Measurements from ENCODE around the gene DAB1. TPM values are rescaled to one million over a fixed set of nuclear protein-coding genes. Genes with fewer than 3 reads are reported as not detected.

The DAB1 gene
- total and polyA plus RNA-seq, 2 of the 8 experiments (the other 6 are each of a cell fraction or from before 2014, with no cell fraction given) = 4.4 to 11.8 TPM

DNA sequence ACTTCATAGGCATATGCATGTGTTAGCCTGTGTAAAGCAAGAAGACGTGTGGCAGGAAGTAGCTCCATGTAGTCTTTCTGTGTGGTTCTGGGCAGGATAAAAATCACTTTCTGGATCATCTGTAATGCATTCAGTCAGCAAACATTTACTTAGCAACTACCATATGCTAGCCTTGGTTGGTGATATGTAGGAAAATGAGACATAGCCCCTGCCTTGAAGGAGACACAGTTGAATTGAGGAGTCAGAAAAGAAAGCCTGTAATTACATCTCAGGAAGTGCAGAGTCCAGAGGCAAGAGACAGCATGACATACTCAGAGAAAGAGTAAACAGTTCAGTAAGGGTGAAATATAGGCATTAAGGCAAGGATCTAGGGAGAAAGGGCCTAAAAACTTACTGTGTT is 38.5 kb downstream of the DAB1 start:
- Histone ChIP-seq H3K27me3 (replicated peaks in 1 of 4; ENCODE audit: control insufficient read depth in 3 of 4, extremely low read depth in 1 of 4, insufficient read depth in 3 of 4, low read length in 3 of 4) (no peaks in the 10 kb centered on the region), H4K8ac (ENCODE audit: extremely low read depth, insufficient read depth, low read length) (no peak overlapping the region), H2BK15ac (ENCODE audit: low read length) (no peak overlapping the region), H4K5ac (ENCODE audit: insufficient read length, low read depth, low read length) (no peak overlapping the region), H2AFZ (ENCODE audit: low read length) (no peak overlapping the region), H2BK5ac (ENCODE audit: low read depth, low read length) (no peak overlapping the region), H3K4ac (replicated peaks; ENCODE audit: insufficient read length, low read depth, low read length) (no peak overlapping the region), H3K4me3 (ENCODE audit: extremely low read depth in 1 of 4, insufficient read depth in 2 of 4, low read depth in 3 of 4, low read length in 4 of 4) (no peak overlapping the region), H3K23ac (ENCODE audit: insufficient read length) (no peak overlapping the region), H3K36me3 (ENCODE audit: control insufficient read depth in 2 of 4, insufficient read depth in 4 of 4, low read length in 3 of 4) (no peaks in the 10 kb centered on the region), H3K79me2 (ENCODE audit: control insufficient read depth in 1 of 2, insufficient read depth in 2 of 2, low read length in 2 of 2) (no peaks in the 10 kb centered on the region), H4K91ac (replicated peaks; ENCODE audit: insufficient read length, low read length) (no peak overlapping the region), H3K4me1 (replicated peaks in 1 of 4; ENCODE audit: control insufficient read depth in 3 of 4, insufficient read depth in 4 of 4, low read length in 3 of 4) (no peaks in the 10 kb centered on the region), H2BK12ac (ENCODE audit: low read depth, low read length) (no peak overlapping the region), H3K9me3 (ENCODE audit: insufficient read depth in 2 of 2, low read depth in 1 of 2, low read length in 1 of 2) (no peaks in the 10 kb centered on the region), H2BK120ac (replicated peaks; ENCODE audit: low read depth, low read length) (no peak overlapping the region), H3K79me1 (ENCODE audit: low read depth, low read length) (no peaks in the 10 kb centered on the region), H3K9ac (replicated peaks in 1 of 4; ENCODE audit: extremely low read depth in 1 of 4, low read depth in 3 of 4, low read length in 3 of 4) (no peak overlapping the region), H4K20me1 (replicated peaks in 1 of 2; ENCODE audit: control insufficient read depth in 1 of 2, insufficient read depth in 2 of 2, low read length in 2 of 2) (no peaks in the 10 kb centered on the region), H3K56ac (replicated peaks; ENCODE audit: insufficient read length, low read depth, low read length) (no peak overlapping the region), H3K27ac (ENCODE audit: low read depth, low read length) (no peak overlapping the region), H3K18ac (ENCODE audit: extremely low read depth, low read length) (no peak overlapping the region), H3K14ac (ENCODE audit: insufficient read length) (no peak overlapping the region), H3K4me2 (ENCODE audit: insufficient read depth in 1 of 2, low read depth in 2 of 2, low read length in 2 of 2) (no peak overlapping the region), H2AK5ac (ENCODE audit: low read depth, low read length) (no peak overlapping the region), H3K23me2 (ENCODE audit: low read depth, low read length) (no peaks in the 10 kb centered on the region), H2BK20ac (ENCODE audit: low read length) (no peak overlapping the region)
- FAIRE-seq = no peak
- WGBS, 2 experiments (ENCODE audit: extremely low coverage in 1 of 2, insufficient coverage in 1 of 2, insufficient read length in 1 of 2, insufficient replicate concordance in 2 of 2, low coverage in 1 of 2, low lambda C conversion rate in 2 of 2, missing lambda C conversion rate in 1 of 2) = 77% methylated on average over 1 of the region's 1 CpG; no CpG with 5 or more reads in 1 of the 2 experiments
- TF ChIP-seq TAF1 (IDR thresholded peaks at IDR 0.05; ENCODE audit: low read depth, low read length) (no peak), RNF2 (IDR thresholded peaks at IDR 0.05; ENCODE audit: borderline replicate concordance, low read depth, low read length, missing control alignments, poor library complexity, severe bottlenecking) (no peak), SP4 (IDR thresholded peaks at IDR 0.05; ENCODE audit: low read length) (no peak), TCF12 (IDR thresholded peaks at IDR 0.05; ENCODE audit: low read depth, low read length) (no peak), CHD1 (IDR thresholded peaks at IDR 0.05; ENCODE audit: low read depth, low read length) (no peak), USF2 (IDR thresholded peaks at IDR 0.05; ENCODE audit: low read length) (no peak), RFX5 (IDR thresholded peaks at IDR 0.05; ENCODE audit: borderline replicate concordance, low read depth, low read length) (no peak), CTBP2 (IDR thresholded peaks at IDR 0.05; ENCODE audit: borderline replicate concordance, insufficient read depth, insufficient read length, low read length) (no peak)
- TF ChIP-seq, protein P1, sequence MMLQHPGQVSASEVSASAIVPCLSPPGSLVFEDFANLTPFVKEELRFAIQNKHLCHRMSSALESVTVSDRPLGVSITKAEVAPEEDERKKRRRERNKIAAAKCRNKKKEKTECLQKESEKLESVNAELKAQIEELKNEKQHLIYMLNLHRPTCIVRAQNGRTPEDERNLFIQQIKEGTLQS (IDR thresholded peaks at IDR 0.05; ENCODE audit: insufficient read depth, low read depth, low read length) = no peak
- CTCF ChIA-PET (ENCODE audit: partially characterized antibody) = interaction anchor here (0.7 to 1.5 kb wide), 3 partner anchors 8 to 386 kb away, joined by 3 read pairs; no protein-coding TSS in a partner anchor
- POLR2A ChIA-PET (ENCODE audit: partially characterized antibody) = no interaction called here
- no peak for DNase-seq (ENCODE audit: low read depth in 1 of 2, low spot score in 2 of 2)

Measured in H1 (cell line).